Right lobe of liver (tissue), 5 donors: ENCODE data around the gene FAAP24. TPM values are rescaled to one million over a fixed set of nuclear protein-coding genes. Genes with fewer than 3 reads are reported as not detected.

Source experiments
- total RNA-seq, 6 experiments: library from RNA; depleted of rRNA in 2 of 6; stranded (reverse); fragments of >200 nt in 2 of 6; fragmentation: NEBNext Ultra II Directional in 3 of 6; extraction: Animal tissue kit (Norgen Biotek cat#: 25700) in 3 of 6; gene quantifications; one replicate each; pipeline versions ENCODE4 v1.1.0 to v1.2.4, GENCODE V29; 2016 to 2023
- donor health status: DM: no; HTN: no; CAD: no.
- donor health status: DM: no; HTN: no; CAD: no.
- donor health status: DM: no; HTN: yes; CAD: no.
- donor health status: DM: no; HTN: yes; CAD: no.

Gene FAAP24
- total RNA-seq, 6 experiments from 2014 or later, result 0.51 to 1.7 (median 0.98) TPM; not detected in 1

Other genes with a start within 250 kb of the FAAP24 start
- gene SLC7A9, start 102.5 kb upstream of the FAAP24 start, total RNA-seq, result 10 to 100 TPM; 10.4 to 15.5 (median 13.5) TPM
- gene CEP89, start 284 bp upstream of the FAAP24 start, total RNA-seq, result 1 to 10 TPM; 2.9 to 5.7 (median 4.7) TPM
- 10 to 100 TPM in 5 of 6 experiments, 1 to 10 TPM in 1; 8.7 to 18.1 (median 16.4) TPM for gene RHPN2, start 92.6 kb downstream of the FAAP24 start, total RNA-seq
- 1 to 10 TPM; 2.5 to 3.9 (median 3.1) TPM for gene GPATCH1, start 108.9 kb downstream of the FAAP24 start, total RNA-seq
- gene WDR88, start 159.9 kb downstream of the FAAP24 start, total RNA-seq, result not detected
- 10 to 100 TPM; 25.2 to 40.7 (median 33.7) TPM for gene LRP3, start 222.1 kb downstream of the FAAP24 start, total RNA-seq